Activated B cell treated with CpG ODN at 0.5 μM for 24 hours (primary cell): ENCODE data around the gene KREMEN1. TPM values are rescaled to one million over a fixed set of nuclear protein-coding genes. Genes with fewer than 3 reads are reported as not detected.

ENCODE experiments used
- ATAC-seq: fragments of 200-7000 bp; cut with Tn5 transposase; one replicate; pipeline ENCODE4 v1.10.0; 2021; ENCODE audit warnings: low read depth, mild to moderate bottlenecking, moderate library complexity
- CTCF ChIA-PET: fragments of 350-600 bp; sonication (Branson Sonifier 250); formaldehyde crosslinking; loops from one replicate; lab custom pipeline; 2021; ENCODE audit warnings: antibody characterized with exemption; lab: Charles Lee
- POLR2A ChIA-PET: fragments of 350-600 bp; sonication (Branson Sonifier 250); formaldehyde crosslinking; loops from one replicate; lab custom pipeline; 2021; ENCODE audit warnings: antibody characterized with exemption; lab: Charles Lee
- DNase-seq: peaks from one replicate; pipeline ENCODE4 v3.0.0; 2022
- H3K27ac Mint-ChIP-seq: one replicate; pipeline ENCODE4 v1.8.0; 2020; ENCODE audit warnings: mixed read lengths
- H3K27me3 Mint-ChIP-seq: one replicate; pipeline ENCODE4 v1.8.0; 2021; ENCODE audit warnings: mixed read lengths
- H3K36me3 Mint-ChIP-seq: one replicate; pipeline ENCODE4 v1.8.0; 2021; ENCODE audit warnings: low read depth, mixed read lengths
- H3K4me1 Mint-ChIP-seq: one replicate; pipeline ENCODE4 v1.8.0; 2021; ENCODE audit warnings: mixed read lengths
- H3K4me3 Mint-ChIP-seq: one replicate; pipeline ENCODE4 v1.8.0; 2020; ENCODE audit warnings: mild to moderate bottlenecking, mixed read lengths
- H3K9me3 Mint-ChIP-seq: one replicate; pipeline ENCODE4 v1.8.0; 2020; ENCODE audit warnings: mixed read lengths
- CTCF ChIP-seq: fragments of 200-600 bp; IDR thresholded peaks from one replicate; pipeline ENCODE4 v1.8.0; 2022; ENCODE audit warnings: antibody characterized with exemption, mild to moderate bottlenecking
- intact Hi-C: fragments of 100-400 bp; cut with micrococcal nuclease; formaldehyde crosslinking; loops from one replicate; pipeline ENCODE4 v1.15.1; 2024
- total RNA-seq: library from RNA; stranded (reverse); gene quantifications from 2 replicates; pipeline ENCODE4 v1.2.3, GENCODE V29; 2022

KREMEN1 gene
- total RNA-seq, 1 donor from 2014 or later = not detected

GRCh38 chr22:29157759-29158535 is 85.1 kb downstream of the KREMEN1 start:
- no peaks in the 10 kb centered on the region for H3K36me3 Mint-ChIP-seq

DNA sequence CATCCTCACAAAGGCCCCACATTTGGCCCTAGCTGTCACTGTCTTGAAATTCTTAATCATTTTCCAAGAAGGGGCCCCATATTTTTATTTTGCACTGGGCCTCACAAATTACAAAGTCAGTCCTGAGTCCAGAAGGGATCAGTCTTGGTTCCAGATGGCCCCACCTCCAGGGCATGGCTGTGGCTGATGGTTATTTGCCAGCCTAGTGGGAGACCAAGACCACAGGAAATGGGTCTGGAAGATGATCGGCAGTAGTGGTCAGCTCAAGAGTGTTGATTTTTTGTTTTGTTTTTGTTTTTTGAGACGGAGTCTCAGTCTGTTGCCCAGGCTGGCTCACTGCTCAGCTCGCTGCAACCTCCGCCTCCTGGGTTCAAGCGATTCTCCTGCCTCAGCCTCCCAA is 85.7 kb downstream of the KREMEN1 start:
- TF ChIP-seq CTCF = no peak
- ATAC-seq (no peak), DNase-seq (no peak)
- ChIA-PET POLR2A (no interaction called here), CTCF (no interaction called here)
- intact Hi-C loops = no loop called here
- Mint-ChIP-seq H3K36me3 (no peaks in the 10 kb centered on the region), H3K27ac (no peak overlapping the region), H3K4me1 (peaks cover 6% of the 10 kb centered on the region), H3K9me3 (peaks cover 4% of the 10 kb centered on the region), H3K27me3 (peaks cover 54% of the 10 kb centered on the region), H3K4me3 (no peak overlapping the region)

More at GRCh38 chr22:29157759-29158535, 85.1 kb downstream of the KREMEN1 start:
- no peak overlapping the region for H3K27ac Mint-ChIP-seq
- CTCF ChIA-PET = no interaction called here
- ATAC-seq (no peak), DNase-seq (no peak)
- peaks cover 2% of the 10 kb centered on the region for H3K9me3 Mint-ChIP-seq
- H3K4me1 Mint-ChIP-seq = peaks cover 6% of the 10 kb centered on the region
- intact Hi-C loops = no loop called here
- TF ChIP-seq CTCF = no peak
- H3K27me3 Mint-ChIP-seq = peaks cover 54% of the 10 kb centered on the region
- POLR2A ChIA-PET = no interaction called here
- no peak overlapping the region for H3K4me3 Mint-ChIP-seq

- TF ChIP-seq CTCF = no peak
- peaks cover 10% of the 10 kb centered on the region for H3K9me3 Mint-ChIP-seq
- H3K4me1 Mint-ChIP-seq = peaks cover 33% of the 10 kb centered on the region
- DNase-seq (no peak), ATAC-seq (no peak)
- POLR2A ChIA-PET = interaction anchor here (0.7 kb wide), 2 partner anchors 585 to 792 kb away, joined by 4 to 8 read pairs; no protein-coding TSS in a partner anchor
- intact Hi-C loops = no loop called here
- H3K4me3 Mint-ChIP-seq = no peak overlapping the region
- H3K36me3 Mint-ChIP-seq = no peaks in the 10 kb centered on the region
- no peak overlapping the region for H3K27ac Mint-ChIP-seq
- CTCF ChIA-PET = no interaction called here
- H3K27me3 Mint-ChIP-seq = peaks cover 39% of the 10 kb centered on the region
These were observed 91.0 kb downstream of the KREMEN1 start for GRCh38 chr22:29163808-29164207.

GRCh38 chr22:29165321-29166060 is 92.7 kb downstream of the KREMEN1 start:
- ATAC-seq = no peak
- ChIA-PET CTCF (no interaction called here), POLR2A (no interaction called here)
- Mint-ChIP-seq H3K36me3 (no peaks in the 10 kb centered on the region), H3K4me1 (peaks cover 35% of the 10 kb centered on the region), H3K4me3 (no peak overlapping the region), H3K9me3 (peaks cover 10% of the 10 kb centered on the region), H3K27me3 (peaks cover 35% of the 10 kb centered on the region), H3K27ac (no peak overlapping the region)
- no peak for DNase-seq
- no peak for TF ChIP-seq CTCF
- intact Hi-C loops = loop anchor here (2.0 to 5.0 kb wide), 4 partner anchors 13 to 772 kb away; partner anchors contain the start of gene KREMEN1

GRCh38 chr22:29166180-29166579 is 93.3 kb downstream of the KREMEN1 start:
- Mint-ChIP-seq H3K27me3 (peaks cover 33% of the 10 kb centered on the region), H3K9me3 (peaks cover 10% of the 10 kb centered on the region), H3K4me3 (no peak overlapping the region), H3K4me1 (peaks cover 35% of the 10 kb centered on the region), H3K36me3 (no peaks in the 10 kb centered on the region), H3K27ac (peak overlapping the region; percentile 21)
- TF ChIP-seq CTCF = no peak
- intact Hi-C loops = loop anchor here (2.0 to 5.0 kb wide), 4 partner anchors 13 to 771 kb away; partner anchors contain the start of gene KREMEN1
- DNase-seq = no peak
- POLR2A ChIA-PET = no interaction called here
- ATAC-seq = no peak
- CTCF ChIA-PET = interaction anchor here (1.0 kb wide), 1 partner anchor 80 kb away, joined by 3 read pairs; no protein-coding TSS in a partner anchor
